ENCODE data around the gene FTL. TPM values are rescaled to one million over a fixed set of nuclear protein-coding genes. Genes with fewer than 3 reads are reported as not detected.
"Not testable (repeated sequence)": the region's sequence is repeated elsewhere in the genome, so short reads cannot be mapped to it uniquely, and the experiment has no call there.

Gene FTL
- total RNA-seq = 834 TPM
- long read RNA-seq, transcript FTL-201 (4 exons, 878 nt) = major isoform, 773 of 804 reads
- long read RNA-seq, partial matches to known transcripts = 26 of 804 reads
- long read RNA-seq, other reads (novel, unspliced or antisense) = 5 of 804 reads

- intact Hi-C loops (cut with micrococcal nuclease) = no loop called here
- H3K27ac ChIP-seq (replicated peaks) = peak within 1 kb of the TSS; percentile 94
- peak; percentile 98 for DNase-seq
- peak within 1 kb of the TSS; percentile 88 for H3K4me3 ChIP-seq
- H3K4me1 ChIP-seq = peaks cover 77% of the 10 kb centered on the region
- no peaks in the 10 kb centered on the region for H3K27me3 ChIP-seq (ENCODE audit: low read depth)
- no peak for TF ChIP-seq CTCF (IDR thresholded peaks at IDR 0.05; ENCODE audit: borderline replicate concordance)
- H3K9me3 ChIP-seq (replicated peaks) = no peaks in the 10 kb centered on the region
- peaks cover 37% of the 10 kb centered on the region for H3K36me3 ChIP-seq
Observed at GRCh38 chr19:48965040-48965805, at the start of gene FTL. Gene FTL (plus strand): TSS chr19:48965309. CDS start chr19:48965508, 199 bp downstream.

GRCh38 chr19:48915757-48916156 is 49.4 kb upstream of the FTL start:
- Histone ChIP-seq H3K4me1 (peaks cover 7% of the 10 kb centered on the region), H3K9me3 (replicated peaks) (no peaks in the 10 kb centered on the region), H3K27me3 (ENCODE audit: low read depth) (no peaks in the 10 kb centered on the region), H3K4me3 (no peak overlapping the region), H3K36me3 (peaks cover 97% of the 10 kb centered on the region), H3K27ac (replicated peaks) (no peak overlapping the region)
- no peak for TF ChIP-seq CTCF (IDR thresholded peaks at IDR 0.05; ENCODE audit: borderline replicate concordance)
- intact Hi-C loops (cut with micrococcal nuclease) = no loop called here
- no peak for DNase-seq

- intact Hi-C loops (cut with micrococcal nuclease) = no loop called here
- TF ChIP-seq CTCF (IDR thresholded peaks at IDR 0.05; ENCODE audit: borderline replicate concordance) = no peak
- Histone ChIP-seq H3K27me3 (ENCODE audit: low read depth) (no peaks in the 10 kb centered on the region), H3K36me3 (peaks cover 92% of the 10 kb centered on the region), H3K4me3 (no peak overlapping the region), H3K27ac (replicated peaks) (no peak overlapping the region), H3K4me1 (peaks cover 6% of the 10 kb centered on the region), H3K9me3 (replicated peaks) (no peaks in the 10 kb centered on the region)
- DNase-seq = no peak
Observed at GRCh38 chr19:48918071-48918470, 47.0 kb upstream of the FTL start.

DNA sequence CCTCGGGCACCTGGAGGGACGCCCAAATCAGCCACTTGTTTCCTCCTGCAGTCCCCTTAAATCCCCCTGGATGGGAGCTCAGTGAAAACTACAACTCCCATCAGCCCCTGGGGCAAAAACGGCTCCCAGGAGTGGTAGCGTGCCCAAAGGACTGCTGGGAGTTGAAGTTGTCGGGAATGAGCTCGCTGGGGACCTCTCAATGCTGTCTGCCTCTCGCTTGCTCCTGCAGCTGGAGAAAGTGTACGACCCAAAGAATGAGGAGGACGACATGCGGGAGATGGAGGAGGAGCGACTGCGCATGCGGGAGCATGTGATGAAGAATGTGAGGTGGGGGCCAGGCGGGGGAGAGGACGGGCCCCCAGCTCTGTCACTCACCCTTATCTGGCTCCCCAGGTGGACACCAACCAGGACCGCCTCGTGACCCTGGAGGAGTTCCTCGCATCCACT is 46.3 kb upstream of the FTL start:
- no peak for TF ChIP-seq CTCF (IDR thresholded peaks at IDR 0.05; ENCODE audit: borderline replicate concordance)
- Histone ChIP-seq H3K27me3 (ENCODE audit: low read depth) (no peaks in the 10 kb centered on the region), H3K4me1 (no peaks in the 10 kb centered on the region), H3K9me3 (replicated peaks) (no peaks in the 10 kb centered on the region), H3K4me3 (no peak overlapping the region), H3K27ac (replicated peaks) (no peak overlapping the region), H3K36me3 (peaks cover 85% of the 10 kb centered on the region)
- intact Hi-C loops (cut with micrococcal nuclease) = no loop called here
- no peak for DNase-seq

GRCh38 chr19:48919271-48919670 is 45.8 kb upstream of the FTL start:
- peaks cover 80% of the 10 kb centered on the region for H3K36me3 ChIP-seq
- H3K9me3 ChIP-seq (replicated peaks); DNase-seq; intact Hi-C loops (cut with micrococcal nuclease); H3K4me1 ChIP-seq; H3K4me3 ChIP-seq; H3K27ac ChIP-seq (replicated peaks); H3K27me3 ChIP-seq (ENCODE audit: low read depth): not testable (repeated sequence)

DNA sequence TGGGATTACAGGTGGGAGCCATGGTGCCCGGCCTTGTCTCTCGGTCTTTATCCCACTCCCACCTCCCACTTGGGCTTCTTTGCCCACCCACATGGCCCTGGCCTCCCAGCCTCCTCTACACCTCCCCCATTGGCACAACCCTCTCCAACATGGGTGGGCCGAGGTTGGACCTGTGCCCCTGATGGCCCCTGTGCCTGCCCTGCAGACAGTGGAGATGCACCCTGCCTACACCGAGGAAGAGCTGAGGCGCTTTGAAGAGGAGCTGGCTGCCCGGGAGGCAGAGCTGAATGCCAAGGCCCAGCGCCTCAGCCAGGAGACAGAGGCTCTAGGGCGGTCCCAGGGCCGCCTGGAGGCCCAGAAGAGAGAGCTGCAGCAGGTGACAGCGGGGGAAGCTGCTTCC is 44.2 kb upstream of the FTL start:
- no peak for TF ChIP-seq CTCF (IDR thresholded peaks at IDR 0.05; ENCODE audit: borderline replicate concordance)
- no peak for DNase-seq
- H3K27ac ChIP-seq (replicated peaks) = no peak overlapping the region
- intact Hi-C loops (cut with micrococcal nuclease) = no loop called here
- peaks cover 65% of the 10 kb centered on the region for H3K36me3 ChIP-seq
- no peak overlapping the region for H3K4me3 ChIP-seq
- no peaks in the 10 kb centered on the region for H3K27me3 ChIP-seq (ENCODE audit: low read depth)
- no peaks in the 10 kb centered on the region for H3K9me3 ChIP-seq (replicated peaks)
- H3K4me1 ChIP-seq = no peaks in the 10 kb centered on the region

Data from left ventricle myocardium inferior (tissue), 1 donor.